Bone marrow (tissue), 2 donors: Measurements from ENCODE around the gene IGF1R.
"Not testable (repeated sequence)": the region's sequence is repeated elsewhere in the genome, so short reads cannot be mapped to it uniquely, and the experiment has no call there.

Experiments
- DNase-seq, 2 donors: peaks; one replicate each; lab custom pipeline; 2025; lab: John Stamatoyannopoulos, UW

IGF1R gene

DNA sequence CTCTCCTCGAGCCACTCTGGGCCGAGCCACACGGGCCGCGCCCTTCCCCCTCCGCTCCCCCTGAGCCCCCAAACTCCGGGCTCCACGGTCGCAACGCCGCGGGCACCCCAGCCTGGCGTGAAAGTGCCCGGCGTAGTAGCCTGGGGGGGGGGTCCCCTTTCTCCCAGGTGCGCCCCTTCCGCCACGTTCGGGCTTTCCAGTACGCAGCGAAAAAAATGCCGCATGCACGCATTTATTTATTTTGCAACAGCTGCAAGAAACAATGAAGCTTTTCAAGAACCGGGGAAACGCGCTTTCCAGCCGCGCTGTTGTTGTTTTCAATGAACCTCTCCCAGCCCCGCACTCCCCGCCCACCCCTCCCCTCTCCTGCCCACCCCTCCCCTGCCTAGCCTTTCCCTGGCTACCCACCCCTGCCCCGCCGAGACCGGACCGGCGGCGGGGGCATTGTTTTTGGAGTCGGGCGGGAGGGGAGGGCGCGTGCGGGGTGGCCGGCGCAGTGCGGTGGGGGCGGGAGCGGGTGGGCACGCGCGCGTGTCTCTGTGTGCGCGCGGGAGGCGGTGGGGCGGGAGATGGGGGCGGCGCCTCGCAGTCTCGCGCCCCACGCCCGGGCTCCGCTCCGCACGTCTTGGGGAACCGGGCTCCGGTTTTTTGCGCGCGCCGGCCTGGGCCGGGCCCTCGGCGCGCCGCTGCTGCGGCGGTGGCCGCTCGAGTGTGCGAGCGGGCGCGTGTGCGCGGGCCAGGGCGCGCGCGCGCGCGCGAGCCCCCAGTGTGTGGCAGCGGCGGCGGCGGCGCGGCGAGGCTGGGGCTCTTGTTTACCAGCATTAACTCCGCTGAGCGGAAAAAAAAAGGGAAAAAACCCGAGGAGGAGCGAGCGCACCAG is at the start of gene IGF1R:
Gene IGF1R, plus strand, starts transcription at position 766 of the 880 bp plus-strand sequence. CDS start 1,043 bp downstream, outside the sequence.
- peak in 1 of 2 donors; percentile 57 for DNase-seq

DNA sequence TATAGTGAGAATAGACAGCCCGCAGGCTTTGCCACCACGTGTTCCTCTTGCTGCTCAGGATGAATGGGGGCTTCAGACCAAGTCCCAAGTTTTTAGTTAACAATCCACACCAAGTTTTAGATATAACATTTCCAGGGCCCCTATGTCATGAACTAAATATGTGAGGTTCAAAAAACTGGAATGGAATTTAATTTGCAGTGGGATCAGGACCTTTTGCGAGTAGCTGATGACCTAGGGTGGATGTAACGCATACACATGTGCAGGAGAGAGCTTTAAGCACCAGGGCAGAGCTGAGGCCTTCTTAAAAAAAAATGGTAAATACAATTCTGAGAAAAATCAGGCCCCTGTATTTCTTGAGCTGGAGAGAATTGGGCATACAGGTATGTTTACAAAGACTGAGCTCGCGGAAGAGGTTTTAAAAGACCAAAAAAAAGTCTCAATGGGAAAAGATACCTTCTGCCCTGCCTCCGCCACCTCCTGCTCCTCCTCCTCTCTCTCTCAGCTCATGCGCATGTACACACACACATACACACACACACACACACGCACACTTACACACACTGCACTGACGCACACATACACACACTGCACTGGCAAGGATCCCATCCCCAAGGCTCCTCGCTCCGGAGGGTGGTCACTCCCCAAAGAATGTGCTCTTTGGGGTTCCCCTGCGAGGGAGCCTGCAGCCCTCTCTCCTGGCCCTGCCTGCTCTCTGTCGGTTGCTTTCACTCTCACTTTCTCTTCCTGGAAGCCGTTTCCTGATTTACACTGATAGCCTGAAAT is 48.2 kb upstream of the IGF1R start:
- DNase-seq = no peak

DNA sequence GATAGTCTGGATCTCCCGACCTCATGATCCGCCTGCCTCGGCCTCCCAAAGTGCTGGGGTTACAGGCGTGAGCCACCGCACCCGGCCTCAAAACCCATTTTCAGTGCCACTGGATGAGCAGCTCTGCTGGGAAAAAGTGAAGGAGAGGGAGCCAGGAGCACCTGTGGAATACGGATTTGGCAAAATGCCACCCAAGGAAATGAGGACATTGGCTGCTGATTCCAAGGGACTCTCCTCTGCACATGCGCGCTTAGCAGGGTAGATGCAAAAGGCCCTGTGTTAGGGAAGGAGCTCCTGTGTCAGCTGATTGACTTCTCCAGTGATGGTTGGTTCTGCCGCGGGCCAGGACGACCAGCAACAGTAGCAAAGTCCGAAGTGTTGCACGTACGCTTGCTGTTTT is 43.4 kb upstream of the IGF1R start:
- no peak for DNase-seq

DNA sequence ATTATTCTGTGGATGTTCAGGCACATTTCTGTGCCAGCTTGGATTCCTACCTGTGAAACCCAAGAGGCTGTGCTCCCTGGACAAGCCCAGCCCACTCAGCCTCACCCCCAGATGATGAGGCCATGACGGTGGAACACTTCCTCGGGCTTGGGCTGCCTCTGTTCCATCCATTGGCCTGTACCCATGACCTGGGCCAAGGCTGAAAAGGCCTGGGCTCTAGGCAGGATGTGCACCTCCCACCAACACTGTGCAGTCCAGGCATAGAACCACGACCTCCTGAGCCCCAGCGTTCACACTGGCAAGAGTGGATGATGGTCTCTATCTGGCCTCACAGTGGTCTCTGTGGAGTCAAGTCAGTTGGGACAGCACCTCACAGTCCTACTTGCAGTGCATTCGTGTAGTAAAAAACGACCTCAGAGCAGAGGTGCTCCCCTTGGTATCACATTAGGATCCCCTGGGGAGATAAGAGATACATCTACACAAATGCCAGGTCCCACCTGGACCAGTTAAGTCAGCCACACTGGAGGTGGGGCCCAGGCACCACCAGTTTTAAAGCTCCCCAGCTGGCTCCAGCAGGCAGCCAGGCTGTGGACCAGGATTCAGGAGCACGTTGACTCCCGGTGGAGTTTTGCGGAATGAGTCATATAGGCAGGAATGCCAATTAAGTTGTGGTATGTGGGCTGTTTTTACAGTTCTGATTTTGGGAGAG is 39.0 kb upstream of the IGF1R start:
- no peak for DNase-seq

DNA sequence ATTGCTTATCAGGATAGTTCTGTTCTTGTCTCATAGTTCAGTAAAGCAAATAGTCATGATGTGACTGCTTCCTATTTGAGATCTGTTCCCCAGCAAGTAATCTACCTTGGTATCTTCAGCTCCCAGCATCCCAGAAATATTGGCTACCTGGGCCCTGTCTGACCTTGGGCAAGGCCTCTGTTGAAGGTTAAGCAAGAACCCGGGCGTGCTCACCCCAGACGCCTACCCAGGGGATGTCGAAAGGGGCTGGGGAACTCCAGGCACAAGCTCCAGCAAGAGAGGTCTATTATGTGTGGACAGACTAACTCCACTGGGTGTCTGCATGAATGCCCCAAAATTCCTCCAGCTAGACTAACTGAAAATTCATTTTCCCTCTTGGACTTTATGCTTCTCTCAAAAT is 37.3 kb upstream of the IGF1R start:
- DNase-seq = no peak

DNA sequence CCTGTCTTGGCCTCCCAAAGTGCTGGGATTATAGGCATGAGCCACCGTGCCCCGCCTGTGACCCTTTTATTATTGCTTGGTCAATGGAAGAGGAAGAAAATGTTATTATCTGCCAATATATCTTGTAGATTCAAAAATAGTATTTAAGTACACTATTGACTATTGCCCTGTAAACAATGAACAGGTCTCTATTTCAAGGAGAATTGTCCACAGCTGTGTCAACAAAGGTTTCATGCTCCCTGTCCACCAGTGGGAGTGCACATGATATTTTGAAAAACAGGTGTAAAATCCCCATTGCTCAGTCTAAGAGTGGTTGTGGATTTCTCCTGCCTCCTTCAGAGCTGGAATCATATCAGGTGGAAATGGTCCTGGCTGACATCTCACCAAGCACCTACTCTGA is 36.5 kb upstream of the IGF1R start:
- no peak for DNase-seq

DNA sequence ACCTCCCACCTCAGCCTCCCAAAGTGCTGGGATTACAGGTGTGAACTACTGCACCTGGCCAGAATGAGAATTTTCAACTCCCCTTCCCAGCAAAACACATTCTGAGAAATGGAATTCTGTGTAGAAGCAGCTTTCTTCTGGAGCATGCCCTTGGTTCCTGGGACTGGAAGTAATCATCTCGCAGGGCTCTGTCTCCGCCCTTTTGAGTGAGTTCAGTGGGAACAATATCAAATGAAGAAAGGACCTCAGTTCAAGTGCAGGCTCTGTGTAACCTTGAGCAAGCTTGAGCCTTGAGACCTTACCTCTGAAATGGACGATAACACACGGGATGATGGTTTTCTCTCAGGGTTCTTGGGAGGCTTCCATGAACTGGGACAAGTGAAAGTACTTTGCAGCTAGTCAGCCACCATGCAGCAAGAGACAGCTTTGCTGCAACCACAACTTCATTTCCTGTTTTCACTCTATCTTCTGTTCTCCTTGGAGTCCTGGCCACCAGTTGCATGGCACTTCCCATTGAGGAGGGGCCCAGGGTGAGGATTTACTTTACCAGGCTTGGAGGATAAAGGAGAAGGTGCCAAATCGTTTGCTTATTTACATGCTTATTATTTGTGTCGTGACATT is 35.7 kb upstream of the IGF1R start:
- no peak for DNase-seq

DNA sequence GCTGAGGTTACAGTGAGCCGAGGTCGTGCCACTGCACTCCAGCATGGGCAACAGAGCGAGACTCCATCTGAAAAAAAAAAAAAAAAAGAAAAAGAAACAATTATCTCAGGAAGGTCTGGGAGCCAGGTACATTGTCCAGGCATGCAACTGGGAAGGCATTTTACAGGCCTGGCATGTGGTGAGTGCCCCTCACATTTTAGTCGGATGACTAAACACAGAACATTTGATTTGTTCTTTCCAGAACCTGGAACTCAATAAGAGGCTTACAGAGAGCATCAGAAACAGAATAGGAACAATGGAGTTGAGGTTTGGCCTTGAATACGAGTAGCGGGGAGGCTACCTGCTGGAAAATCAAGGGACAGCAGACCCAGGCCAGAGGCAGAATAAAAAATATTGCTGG is 33.7 kb upstream of the IGF1R start:
- DNase-seq = no peak

DNA sequence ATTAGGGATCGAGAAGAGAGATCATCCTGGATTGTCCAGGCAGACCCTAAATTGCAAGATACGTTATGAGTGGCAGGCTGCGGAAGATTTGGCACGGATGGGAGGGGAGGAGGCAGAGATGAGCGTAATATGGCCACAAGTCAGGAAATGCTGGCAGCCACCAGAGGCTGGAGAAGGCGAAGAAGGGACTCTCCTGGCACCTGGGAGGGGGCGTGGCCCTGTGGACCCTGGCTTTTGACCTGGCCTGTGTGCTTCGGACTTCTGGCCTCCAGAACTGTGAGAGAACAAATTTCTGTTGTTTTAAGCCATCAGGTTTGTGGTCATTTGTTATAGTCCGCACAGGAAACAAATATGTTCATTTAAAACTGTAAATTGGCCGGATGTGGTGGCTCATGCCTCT is 31.9 kb upstream of the IGF1R start:
- no peak for DNase-seq

DNA sequence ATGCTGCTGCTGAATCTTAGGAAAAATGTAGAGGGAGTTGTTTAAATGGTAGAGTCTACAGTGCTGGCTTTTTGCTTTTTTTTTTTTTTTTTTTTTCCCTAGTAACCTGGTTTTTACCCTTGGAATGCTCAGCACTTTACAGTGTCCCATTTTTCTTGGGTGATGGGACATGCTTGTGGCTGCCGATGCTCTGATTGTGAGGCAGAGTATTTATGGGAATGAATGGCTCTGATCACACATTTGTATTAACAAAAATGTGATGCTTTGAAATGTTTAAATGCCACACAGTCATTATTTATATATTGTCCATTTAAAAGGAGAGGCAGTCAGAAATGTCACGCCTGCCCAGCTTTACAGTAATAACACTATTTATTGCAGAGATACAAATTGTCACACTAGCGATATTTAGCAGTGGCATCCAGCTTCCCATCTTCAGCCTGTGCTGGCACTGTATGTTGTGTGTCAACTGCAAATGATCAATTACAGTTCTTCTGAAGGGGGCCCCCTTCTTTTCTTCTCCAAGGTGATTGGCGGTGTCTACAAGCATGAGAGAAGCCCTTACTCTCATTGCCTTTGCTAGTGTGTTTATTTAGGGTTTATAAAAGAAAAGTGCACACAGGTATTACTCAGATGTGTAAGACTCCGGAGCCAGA is 30.9 kb upstream of the IGF1R start:
- DNase-seq = no peak

DNA sequence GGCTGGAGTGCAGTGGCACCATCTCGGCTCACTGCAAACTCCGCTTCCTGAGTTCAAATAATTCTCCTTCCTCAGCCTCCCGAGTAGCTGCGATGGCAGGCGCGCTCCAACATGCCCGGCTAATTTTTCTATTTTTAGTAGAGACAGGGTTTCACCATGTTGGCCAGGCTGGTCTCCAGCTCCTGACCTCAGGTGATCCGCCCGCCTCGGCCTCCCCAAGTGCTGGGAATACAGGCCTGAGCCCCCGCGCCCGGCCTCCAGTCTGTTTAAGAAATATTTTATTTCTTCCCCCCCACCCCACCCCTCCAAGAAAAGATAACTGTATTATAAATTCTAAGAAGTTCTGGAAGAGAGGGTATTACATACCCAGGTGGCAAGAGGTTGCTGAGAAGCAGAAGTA is 29.8 kb upstream of the IGF1R start:
- DNase-seq = not testable (repeated sequence)

DNA sequence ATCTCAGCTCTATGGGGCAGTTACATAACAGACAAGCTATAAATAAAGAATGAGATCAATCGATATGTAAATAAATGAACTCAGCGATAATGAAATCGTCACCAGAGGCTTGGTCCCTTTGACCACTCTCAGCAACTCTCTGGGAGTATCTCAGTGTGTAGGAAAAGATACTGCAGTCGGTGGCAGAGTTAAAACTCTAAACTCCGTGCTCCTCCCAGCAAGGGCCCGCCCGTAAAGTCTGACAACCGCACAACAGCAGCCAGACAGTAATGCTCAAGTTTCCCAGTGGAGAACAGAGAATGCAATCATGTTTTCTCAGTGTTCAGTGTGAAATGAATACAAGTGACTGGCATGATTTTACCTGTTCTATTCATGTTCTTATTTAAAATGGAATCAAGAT is 28.3 kb upstream of the IGF1R start:
- no peak for DNase-seq

DNA sequence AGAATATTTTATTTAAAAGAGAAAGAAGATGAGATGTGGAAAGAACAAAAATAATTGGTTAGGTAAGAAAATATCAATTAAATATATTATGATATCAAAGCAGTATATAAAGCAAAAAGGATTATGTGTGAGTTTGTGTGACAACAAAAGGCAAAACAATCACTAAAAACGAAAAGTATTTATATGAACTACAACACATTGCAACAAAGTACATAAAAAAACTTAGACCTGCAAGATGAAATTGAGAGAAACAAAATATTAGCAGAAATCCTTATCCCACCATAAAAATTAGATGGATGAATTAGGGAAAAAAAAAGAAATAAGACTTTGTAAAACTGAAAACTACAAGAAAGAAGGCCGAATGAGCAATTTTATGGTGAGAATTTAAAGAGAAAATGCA is 27.3 kb upstream of the IGF1R start:
- DNase-seq = no peak

DNA sequence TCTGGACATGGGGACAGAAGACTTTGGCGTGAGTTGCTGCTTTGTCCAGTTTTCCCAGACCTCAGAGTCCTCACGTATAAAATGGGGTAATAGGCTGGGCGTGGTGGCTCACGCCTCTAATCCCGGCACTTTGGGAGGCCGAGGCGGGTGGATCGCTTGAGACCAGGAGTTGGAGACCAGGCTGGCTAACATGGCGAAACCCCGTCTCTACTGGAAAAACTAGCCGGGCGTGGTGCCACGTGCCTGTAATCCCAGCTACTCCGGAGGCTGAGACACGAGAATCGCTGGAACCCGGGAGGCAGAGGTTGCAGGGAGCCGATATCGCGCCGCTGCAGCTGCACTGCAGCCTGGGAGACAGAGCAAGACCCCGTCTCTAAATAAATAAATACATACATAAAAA is 22.7 kb upstream of the IGF1R start:
- DNase-seq = no peak

DNA sequence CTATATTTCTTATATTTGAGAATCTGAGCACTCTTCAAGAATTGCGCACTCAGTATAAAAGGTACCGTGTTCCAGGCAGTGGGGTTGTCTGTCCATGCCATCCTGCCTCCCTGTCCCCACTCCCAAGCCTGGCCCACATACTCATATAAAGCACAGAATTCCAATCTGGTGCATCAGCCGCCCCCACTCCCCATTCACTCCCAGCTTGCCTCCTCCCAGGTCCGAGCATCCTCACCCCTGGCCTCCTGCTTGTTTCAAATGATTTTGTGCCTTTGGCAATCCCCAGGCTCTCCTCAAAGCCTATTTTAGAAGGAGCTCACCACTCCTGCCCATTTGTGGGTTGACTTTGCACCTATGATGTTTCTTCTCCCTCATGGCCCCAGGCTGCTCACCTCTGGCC is 22.2 kb upstream of the IGF1R start:
- no peak for DNase-seq

DNA sequence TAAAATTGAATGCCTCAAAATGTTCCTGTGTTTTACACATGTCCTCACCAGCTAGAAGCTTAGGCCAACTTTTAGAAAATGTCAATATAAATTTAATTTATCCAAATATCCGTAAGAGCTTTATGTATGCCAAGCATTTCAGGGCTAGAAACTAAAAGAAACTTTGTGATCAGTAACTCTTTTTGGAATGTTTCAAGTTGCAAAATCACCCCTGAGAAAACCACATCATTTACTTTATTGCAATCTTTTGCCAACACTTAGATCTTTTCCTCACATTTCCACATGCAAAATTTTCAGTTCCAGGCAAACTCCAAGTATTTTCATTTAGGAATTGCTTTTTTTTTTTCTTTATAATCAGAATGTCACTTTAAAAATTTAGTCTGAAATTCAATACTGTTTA is 20.1 kb upstream of the IGF1R start:
- no peak for DNase-seq

DNA sequence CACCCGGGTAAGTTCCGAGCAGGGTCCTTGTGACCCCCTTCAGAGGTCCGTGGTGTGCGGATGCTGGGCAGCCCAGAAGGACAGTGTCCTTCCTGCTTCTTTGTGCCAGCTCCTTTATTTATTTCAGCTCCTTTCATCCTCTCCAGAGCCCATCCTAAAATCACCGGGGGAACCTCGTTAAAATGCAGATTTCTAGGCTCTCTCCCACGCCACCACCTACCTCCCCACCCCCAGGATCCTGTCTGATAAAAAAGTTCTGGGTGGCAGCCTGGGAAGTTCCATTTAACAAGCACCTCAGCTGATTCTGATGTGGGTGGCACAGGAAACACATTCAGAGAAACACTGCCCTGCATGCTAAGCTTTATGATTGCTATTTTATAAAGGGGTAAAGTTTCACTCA is 12.5 kb upstream of the IGF1R start:
- DNase-seq = no peak

DNA sequence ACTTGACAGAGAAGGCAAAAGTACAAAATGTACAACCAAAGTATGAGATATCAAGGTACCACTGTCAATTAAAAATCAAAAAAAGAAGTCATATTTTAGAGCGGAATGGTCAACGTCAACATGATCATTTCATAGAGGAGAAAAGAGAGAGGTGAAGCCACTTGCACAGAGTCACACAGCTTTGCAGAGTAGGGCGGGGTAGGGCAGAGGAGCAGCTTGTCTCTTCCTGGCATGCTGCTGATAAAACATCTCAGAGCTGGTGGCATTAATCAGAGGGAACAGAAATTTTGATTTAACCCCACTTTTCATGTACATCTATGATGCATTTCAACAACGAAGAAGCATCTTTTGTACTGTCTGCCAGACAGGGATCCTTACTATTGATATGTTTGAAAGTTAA is 5.2 kb upstream of the IGF1R start:
- DNase-seq = no peak

DNA sequence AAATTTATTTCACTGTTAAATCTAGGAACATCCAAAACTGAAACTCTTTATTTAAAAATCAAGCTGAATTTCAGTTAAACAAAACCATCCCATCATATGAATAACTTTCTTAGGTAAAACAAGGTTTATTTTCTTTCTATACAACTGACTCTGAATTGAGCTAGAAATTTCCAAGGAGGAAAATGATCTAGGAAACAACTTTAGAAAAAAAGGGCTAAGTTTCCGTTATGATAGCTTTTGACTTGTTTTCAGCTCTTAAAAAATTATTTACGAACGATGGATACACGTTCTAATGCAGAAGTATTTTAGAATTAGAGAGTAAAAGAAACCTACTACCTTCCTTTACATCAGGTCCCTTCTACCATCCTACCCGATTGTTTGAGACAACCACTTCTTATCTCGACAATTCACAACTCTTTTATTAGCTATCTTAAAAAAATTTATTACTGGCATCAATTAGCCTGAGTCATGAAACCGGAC is 1.8 kb upstream of the IGF1R start:
- no peak for DNase-seq

DNA sequence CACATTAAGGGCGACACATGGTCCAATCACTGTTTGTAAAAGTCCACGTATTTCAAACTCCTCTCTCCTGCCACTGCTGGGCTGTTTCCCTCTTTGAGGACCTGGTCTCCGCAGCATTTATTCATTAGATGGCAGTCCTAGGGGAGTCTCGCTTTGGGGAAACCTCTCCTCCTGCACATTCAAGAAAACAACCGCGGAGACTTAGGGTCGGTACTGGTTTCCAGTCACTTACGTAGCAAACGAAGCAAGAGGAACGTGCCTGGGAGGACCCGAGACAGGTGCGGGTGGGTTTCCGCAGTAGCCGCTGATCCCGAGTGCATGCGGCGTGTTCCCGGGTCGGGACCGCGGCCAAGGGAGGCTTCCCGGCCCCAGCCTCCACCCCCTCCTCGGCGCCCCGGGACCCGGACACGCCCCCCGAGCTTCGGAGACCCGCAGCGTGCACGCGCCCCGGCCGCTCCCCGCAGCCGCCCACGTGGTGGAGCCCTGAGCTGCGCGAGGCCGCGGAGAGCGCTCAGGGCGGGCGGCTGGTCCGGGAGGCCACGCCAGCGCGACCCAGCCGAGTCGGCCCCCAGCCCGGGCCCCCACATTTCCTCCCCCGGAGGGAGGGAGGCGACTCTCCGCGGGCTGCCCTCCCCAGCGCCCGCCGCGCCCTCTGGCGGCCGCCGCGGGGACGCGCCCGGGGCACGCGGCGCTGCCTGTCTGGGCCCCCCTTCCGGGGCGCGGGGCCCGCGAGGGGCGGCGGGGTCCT is 1.1 kb upstream of the IGF1R start:
- peak in 1 of 2 donors; percentile 48 for DNase-seq
